WTC11 (cell line): ENCODE measurements around the gene PON1. TPM values are rescaled to one million over a fixed set of nuclear protein-coding genes. Genes with fewer than 3 reads are reported as not detected.

Experiments
- ATAC-seq: fragments of 200-7000 bp; cut with Tn5 transposase; 2 replicates; pipeline ENCODE4 v1.10.0; 2021; ENCODE audit warnings: mild to moderate bottlenecking, moderate library complexity
- CTCF ChIA-PET: fragments of 300-600 bp; sonication (Branson Sonifier 250); formaldehyde crosslinking; loops from one replicate; lab custom pipeline; 2021; ENCODE audit warnings: antibody characterized with exemption; lab: Charles Lee
- POLR2A ChIA-PET: fragments of 350-600 bp; sonication (Branson Sonifier 250); formaldehyde crosslinking; loops from one replicate; lab custom pipeline; 2021; ENCODE audit warnings: antibody characterized with exemption; lab: Charles Lee
- DNase-seq: peaks from one replicate; pipeline ENCODE4 v3.0.0; 2021; ENCODE audit warnings: low spot score
- H3K27ac Mint-ChIP-seq: 2 replicates; pipeline ENCODE4 v1.8.0; 2021; ENCODE audit warnings: mixed read lengths
- H3K27me3 Mint-ChIP-seq: 2 replicates; pipeline ENCODE4 v1.8.0; 2021; ENCODE audit warnings: low read depth, mild to moderate bottlenecking, moderate library complexity, mixed read lengths
- H3K36me3 Mint-ChIP-seq: 2 replicates; pipeline ENCODE4 v1.8.0; 2021; ENCODE audit warnings: mixed read lengths
- H3K4me1 Mint-ChIP-seq: 2 replicates; pipeline ENCODE4 v1.8.0; 2022; ENCODE audit warnings: mixed read lengths
- H3K4me3 Mint-ChIP-seq: 2 replicates; pipeline ENCODE4 v1.8.0; 2021; ENCODE audit warnings: mild to moderate bottlenecking, moderate library complexity, mixed read lengths
- H3K9me3 Mint-ChIP-seq: 2 replicates; pipeline ENCODE4 v1.8.0; 2021; ENCODE audit warnings: mixed read lengths
- CREB1 ChIP-seq: sonication (generic); formaldehyde crosslinking; IDR thresholded peaks from 2 replicates; pipeline ENCODE4 v1.8.0; 2023; ENCODE audit warnings: mild to moderate bottlenecking, missing genetic modification reagents
- CREM ChIP-seq: sonication (generic); formaldehyde crosslinking; IDR thresholded peaks from 2 replicates; pipeline ENCODE4 v1.8.1; 2022; ENCODE audit warnings: mild to moderate bottlenecking, missing genetic modification reagents, moderate library complexity
- FOXK1 ChIP-seq: sonication (generic); formaldehyde crosslinking; IDR thresholded peaks from 2 replicates; pipeline ENCODE4 v1.8.0; 2022; ENCODE audit warnings: mild to moderate bottlenecking, moderate library complexity, missing genetic modification reagents
- GTF2I ChIP-seq: fragments of 250-450 bp; sonication (Bioruptor Pico); conservative IDR thresholded peaks from 2 replicates; pipeline ENCODE4 v1.4.0; 2021; ENCODE audit warnings: mild to moderate bottlenecking
- KAT7 ChIP-seq: sonication (generic); formaldehyde crosslinking; IDR thresholded peaks from 2 replicates; pipeline ENCODE4 v1.8.1; 2023; ENCODE audit warnings: missing genetic modification reagents, mild to moderate bottlenecking, borderline replicate concordance
- MXD4 ChIP-seq: fragments of 250-450 bp; sonication (Bioruptor Pico); IDR thresholded peaks from 2 replicates; pipeline ENCODE4 v1.8.0; 2021; ENCODE audit warnings: mild to moderate bottlenecking, moderate library complexity, borderline replicate concordance
- MYBL2 ChIP-seq: sonication (generic); formaldehyde crosslinking; IDR thresholded peaks from 2 replicates; pipeline ENCODE4 v1.8.1; 2023; ENCODE audit warnings: mild to moderate bottlenecking, moderate library complexity, missing genetic modification reagents
- NFE2L1 ChIP-seq: sonication (generic); formaldehyde crosslinking; IDR thresholded peaks from 2 replicates; pipeline ENCODE4 v1.8.1; 2023; ENCODE audit warnings: missing genetic modification reagents
- PRRX2 ChIP-seq: fragments of 250-450 bp; sonication (Bioruptor Pico); IDR thresholded peaks from 2 replicates; pipeline ENCODE4 v1.8.0; 2021; ENCODE audit warnings: mild to moderate bottlenecking
- SOX15 ChIP-seq: fragments of 250-450 bp; sonication (Bioruptor Pico); IDR thresholded peaks from 2 replicates; pipeline ENCODE4 v1.9.0; 2021; ENCODE audit warnings: mild to moderate bottlenecking
- ZNF121 ChIP-seq: sonication (generic); formaldehyde crosslinking; IDR thresholded peaks from 2 replicates; pipeline ENCODE4 v1.8.0; 2023; ENCODE audit warnings: missing genetic modification reagents
- ZNF219 ChIP-seq: sonication (generic); formaldehyde crosslinking; IDR thresholded peaks from 2 replicates; pipeline ENCODE4 v1.8.0; 2023; ENCODE audit warnings: missing genetic modification reagents, mild to moderate bottlenecking, borderline replicate concordance
- ZNF317 ChIP-seq: sonication (generic); formaldehyde crosslinking; IDR thresholded peaks from 2 replicates; pipeline ENCODE4 v1.8.1; 2023; ENCODE audit warnings: low read depth, mild to moderate bottlenecking, moderate library complexity, missing genetic modification reagents, borderline replicate concordance
- ZNF396 ChIP-seq: fragments of 250-450 bp; sonication (Bioruptor Pico); IDR thresholded peaks from 2 replicates; pipeline ENCODE4 v1.8.0; 2021; ENCODE audit warnings: mild to moderate bottlenecking, moderate library complexity, borderline replicate concordance
- ZNF416 ChIP-seq: fragments of 250-450 bp; sonication (Bioruptor Pico); IDR thresholded peaks from 2 replicates; pipeline ENCODE4 v1.9.0; 2021; ENCODE audit warnings: mild to moderate bottlenecking, inconsistent platforms
- ZNF671 ChIP-seq: fragments of 250-450 bp; sonication (Bioruptor Pico); IDR thresholded peaks from 2 replicates; pipeline ENCODE4 v1.8.0; 2021; ENCODE audit warnings: mild to moderate bottlenecking
- total RNA-seq: library from RNA; stranded (reverse); gene quantifications from 3 replicates; pipeline ENCODE4 v1.2.3, GENCODE V29; 2021
- TF ChIP-seq, protein P1 (sequence below): sonication (generic); formaldehyde crosslinking; IDR thresholded peaks from 2 replicates; pipeline ENCODE4 v1.8.0; 2022; ENCODE audit warnings: missing genetic modification reagents
- TF ChIP-seq, protein P2 (sequence below): fragments of 250-450 bp; sonication (Bioruptor Pico); IDR thresholded peaks from 2 replicates; pipeline ENCODE4 v1.8.0; 2021; ENCODE audit warnings: mild to moderate bottlenecking
- TF ChIP-seq, protein P3 (sequence below): fragments of 250-450 bp; sonication (Bioruptor Pico); IDR thresholded peaks from 2 replicates; pipeline ENCODE4 v1.9.0; 2021; ENCODE audit warnings: mild to moderate bottlenecking
- TF ChIP-seq, protein P4 (sequence below): sonication (generic); formaldehyde crosslinking; IDR thresholded peaks from 2 replicates; pipeline ENCODE4 v1.8.0; 2022; ENCODE audit warnings: mild to moderate bottlenecking, missing genetic modification reagents
- TF ChIP-seq, protein P5 (sequence below): sonication (generic); formaldehyde crosslinking; IDR thresholded peaks from 2 replicates; pipeline ENCODE4 v1.8.1; 2023; ENCODE audit warnings: mild to moderate bottlenecking, missing genetic modification reagents, borderline replicate concordance
- TF ChIP-seq, protein P6 (sequence below): sonication (generic); formaldehyde crosslinking; IDR thresholded peaks from 2 replicates; pipeline ENCODE4 v1.8.0; 2023; ENCODE audit warnings: missing genetic modification reagents
- TF ChIP-seq, protein P7 (sequence below): sonication (generic); formaldehyde crosslinking; IDR thresholded peaks from 2 replicates; pipeline ENCODE4 v1.8.0; 2022; ENCODE audit warnings: mild to moderate bottlenecking, missing genetic modification reagents

Gene PON1
- total RNA-seq, 1 experiment from 2014 or later: 0.26 TPM

DNA sequence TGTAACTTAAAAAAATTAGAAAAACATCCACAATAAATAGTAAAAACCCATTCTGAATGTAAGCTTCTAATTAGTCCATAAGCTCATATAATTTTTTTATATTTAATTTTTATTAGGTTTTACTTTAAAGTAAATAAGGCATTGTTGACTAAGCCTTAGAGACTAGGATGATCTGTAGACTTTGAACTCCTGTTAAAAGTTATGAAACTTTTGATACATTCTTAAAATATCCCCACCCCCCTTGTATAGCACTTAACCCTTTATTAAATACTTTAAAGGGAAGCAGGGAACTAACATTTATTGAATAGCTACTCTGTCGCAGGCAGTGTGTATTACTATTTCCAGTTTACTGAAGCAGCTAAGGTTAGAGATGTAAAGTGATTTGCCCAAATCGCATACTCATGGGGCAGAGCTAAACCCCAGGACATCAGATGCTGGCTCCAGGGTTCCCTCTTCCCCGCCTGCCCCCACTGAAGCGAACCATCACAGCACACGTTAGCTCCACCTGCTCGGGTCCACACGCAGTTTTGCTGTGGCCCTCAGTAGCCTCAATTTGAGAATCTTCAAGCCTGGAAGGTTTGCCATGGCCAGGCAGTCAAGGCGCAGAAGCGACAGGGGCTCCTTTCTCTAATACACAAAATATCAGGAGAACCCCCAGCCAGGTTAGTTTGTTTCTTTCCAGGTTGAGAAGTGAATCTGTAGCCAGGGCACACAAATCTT, 762 bp downstream of the PON1 start:
- TF ChIP-seq, protein P1, sequence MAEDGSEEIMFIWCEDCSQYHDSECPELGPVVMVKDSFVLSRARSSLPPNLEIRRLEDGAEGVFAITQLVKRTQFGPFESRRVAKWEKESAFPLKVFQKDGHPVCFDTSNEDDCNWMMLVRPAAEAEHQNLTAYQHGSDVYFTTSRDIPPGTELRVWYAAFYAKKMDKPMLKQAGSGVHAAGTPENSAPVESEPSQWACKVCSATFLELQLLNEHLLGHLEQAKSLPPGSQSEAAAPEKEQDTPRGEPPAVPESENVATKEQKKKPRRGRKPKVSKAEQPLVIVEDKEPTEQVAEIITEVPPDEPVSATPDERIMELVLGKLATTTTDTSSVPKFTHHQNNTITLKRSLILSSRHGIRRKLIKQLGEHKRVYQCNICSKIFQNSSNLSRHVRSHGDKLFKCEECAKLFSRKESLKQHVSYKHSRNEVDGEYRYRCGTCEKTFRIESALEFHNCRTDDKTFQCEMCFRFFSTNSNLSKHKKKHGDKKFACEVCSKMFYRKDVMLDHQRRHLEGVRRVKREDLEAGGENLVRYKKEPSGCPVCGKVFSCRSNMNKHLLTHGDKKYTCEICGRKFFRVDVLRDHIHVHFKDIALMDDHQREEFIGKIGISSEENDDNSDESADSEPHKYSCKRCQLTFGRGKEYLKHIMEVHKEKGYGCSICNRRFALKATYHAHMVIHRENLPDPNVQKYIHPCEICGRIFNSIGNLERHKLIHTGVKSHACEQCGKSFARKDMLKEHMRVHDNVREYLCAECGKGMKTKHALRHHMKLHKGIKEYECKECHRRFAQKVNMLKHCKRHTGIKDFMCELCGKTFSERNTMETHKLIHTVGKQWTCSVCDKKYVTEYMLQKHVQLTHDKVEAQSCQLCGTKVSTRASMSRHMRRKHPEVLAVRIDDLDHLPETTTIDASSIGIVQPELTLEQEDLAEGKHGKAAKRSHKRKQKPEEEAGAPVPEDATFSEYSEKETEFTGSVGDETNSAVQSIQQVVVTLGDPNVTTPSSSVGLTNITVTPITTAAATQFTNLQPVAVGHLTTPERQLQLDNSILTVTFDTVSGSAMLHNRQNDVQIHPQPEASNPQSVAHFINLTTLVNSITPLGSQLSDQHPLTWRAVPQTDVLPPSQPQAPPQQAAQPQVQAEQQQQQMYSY (CRISPR knock-in tag): no peak
- TF ChIP-seq NFE2L1 (CRISPR knock-in tag) (no peak), MYBL2 (CRISPR knock-in tag) (no peak), MXD4 (CRISPR knock-in tag) (no peak), FOXK1 (CRISPR knock-in tag) (no peak), SOX15 (CRISPR knock-in tag) (no peak), ZNF219 (no peak), ZNF317 (CRISPR knock-in tag) (no peak)
- TF ChIP-seq, protein P2, sequence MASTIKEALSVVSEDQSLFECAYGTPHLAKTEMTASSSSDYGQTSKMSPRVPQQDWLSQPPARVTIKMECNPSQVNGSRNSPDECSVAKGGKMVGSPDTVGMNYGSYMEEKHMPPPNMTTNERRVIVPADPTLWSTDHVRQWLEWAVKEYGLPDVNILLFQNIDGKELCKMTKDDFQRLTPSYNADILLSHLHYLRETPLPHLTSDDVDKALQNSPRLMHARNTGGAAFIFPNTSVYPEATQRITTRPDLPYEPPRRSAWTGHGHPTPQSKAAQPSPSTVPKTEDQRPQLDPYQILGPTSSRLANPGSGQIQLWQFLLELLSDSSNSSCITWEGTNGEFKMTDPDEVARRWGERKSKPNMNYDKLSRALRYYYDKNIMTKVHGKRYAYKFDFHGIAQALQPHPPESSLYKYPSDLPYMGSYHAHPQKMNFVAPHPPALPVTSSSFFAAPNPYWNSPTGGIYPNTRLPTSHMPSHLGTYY (CRISPR knock-in tag): no peak
- TF ChIP-seq, protein P3, sequence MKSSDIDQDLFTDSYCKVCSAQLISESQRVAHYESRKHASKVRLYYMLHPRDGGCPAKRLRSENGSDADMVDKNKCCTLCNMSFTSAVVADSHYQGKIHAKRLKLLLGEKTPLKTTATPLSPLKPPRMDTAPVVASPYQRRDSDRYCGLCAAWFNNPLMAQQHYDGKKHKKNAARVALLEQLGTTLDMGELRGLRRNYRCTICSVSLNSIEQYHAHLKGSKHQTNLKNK (CRISPR knock-in tag): no peak
- TF ChIP-seq, protein P4, sequence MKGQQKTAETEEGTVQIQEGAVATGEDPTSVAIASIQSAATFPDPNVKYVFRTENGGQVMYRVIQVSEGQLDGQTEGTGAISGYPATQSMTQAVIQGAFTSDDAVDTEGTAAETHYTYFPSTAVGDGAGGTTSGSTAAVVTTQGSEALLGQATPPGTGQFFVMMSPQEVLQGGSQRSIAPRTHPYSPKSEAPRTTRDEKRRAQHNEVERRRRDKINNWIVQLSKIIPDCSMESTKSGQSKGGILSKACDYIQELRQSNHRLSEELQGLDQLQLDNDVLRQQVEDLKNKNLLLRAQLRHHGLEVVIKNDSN (CRISPR knock-in tag): no peak
- TF ChIP-seq, protein P5, sequence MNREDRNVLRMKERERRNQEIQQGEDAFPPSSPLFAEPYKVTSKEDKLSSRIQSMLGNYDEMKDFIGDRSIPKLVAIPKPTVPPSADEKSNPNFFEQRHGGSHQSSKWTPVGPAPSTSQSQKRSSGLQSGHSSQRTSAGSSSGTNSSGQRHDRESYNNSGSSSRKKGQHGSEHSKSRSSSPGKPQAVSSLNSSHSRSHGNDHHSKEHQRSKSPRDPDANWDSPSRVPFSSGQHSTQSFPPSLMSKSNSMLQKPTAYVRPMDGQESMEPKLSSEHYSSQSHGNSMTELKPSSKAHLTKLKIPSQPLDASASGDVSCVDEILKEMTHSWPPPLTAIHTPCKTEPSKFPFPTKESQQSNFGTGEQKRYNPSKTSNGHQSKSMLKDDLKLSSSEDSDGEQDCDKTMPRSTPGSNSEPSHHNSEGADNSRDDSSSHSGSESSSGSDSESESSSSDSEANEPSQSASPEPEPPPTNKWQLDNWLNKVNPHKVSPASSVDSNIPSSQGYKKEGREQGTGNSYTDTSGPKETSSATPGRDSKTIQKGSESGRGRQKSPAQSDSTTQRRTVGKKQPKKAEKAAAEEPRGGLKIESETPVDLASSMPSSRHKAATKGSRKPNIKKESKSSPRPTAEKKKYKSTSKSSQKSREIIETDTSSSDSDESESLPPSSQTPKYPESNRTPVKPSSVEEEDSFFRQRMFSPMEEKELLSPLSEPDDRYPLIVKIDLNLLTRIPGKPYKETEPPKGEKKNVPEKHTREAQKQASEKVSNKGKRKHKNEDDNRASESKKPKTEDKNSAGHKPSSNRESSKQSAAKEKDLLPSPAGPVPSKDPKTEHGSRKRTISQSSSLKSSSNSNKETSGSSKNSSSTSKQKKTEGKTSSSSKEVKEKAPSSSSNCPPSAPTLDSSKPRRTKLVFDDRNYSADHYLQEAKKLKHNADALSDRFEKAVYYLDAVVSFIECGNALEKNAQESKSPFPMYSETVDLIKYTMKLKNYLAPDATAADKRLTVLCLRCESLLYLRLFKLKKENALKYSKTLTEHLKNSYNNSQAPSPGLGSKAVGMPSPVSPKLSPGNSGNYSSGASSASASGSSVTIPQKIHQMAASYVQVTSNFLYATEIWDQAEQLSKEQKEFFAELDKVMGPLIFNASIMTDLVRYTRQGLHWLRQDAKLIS: no peak
- TF ChIP-seq, protein P6, sequence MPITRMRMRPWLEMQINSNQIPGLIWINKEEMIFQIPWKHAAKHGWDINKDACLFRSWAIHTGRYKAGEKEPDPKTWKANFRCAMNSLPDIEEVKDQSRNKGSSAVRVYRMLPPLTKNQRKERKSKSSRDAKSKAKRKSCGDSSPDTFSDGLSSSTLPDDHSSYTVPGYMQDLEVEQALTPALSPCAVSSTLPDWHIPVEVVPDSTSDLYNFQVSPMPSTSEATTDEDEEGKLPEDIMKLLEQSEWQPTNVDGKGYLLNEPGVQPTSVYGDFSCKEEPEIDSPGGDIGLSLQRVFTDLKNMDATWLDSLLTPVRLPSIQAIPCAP: no peak

DNA sequence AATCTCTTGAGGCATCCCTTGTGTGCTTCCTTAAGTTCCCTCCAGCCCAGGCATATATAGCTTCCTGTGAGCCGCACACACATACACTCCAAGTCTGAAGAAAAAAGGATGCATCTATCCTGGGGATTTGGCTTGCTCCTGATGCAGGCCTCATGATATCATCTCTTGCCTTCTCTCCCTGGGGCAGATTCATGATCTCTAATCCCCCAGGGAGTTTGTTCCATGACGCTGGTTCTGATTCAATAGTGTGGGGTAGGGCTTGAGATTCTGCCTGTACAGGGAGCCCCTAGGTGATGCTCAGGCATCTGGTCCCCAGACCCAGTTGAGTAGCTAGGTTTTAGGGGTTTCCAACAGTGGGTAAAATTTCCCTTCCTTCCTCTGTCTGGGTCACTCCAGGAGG, 1.5 kb downstream of the PON1 start:
- CTCF ChIA-PET: interaction anchor here (1.1 to 1.5 kb wide), 2 partner anchors 76 to 365 kb away, joined by 3 read pairs; no protein-coding TSS in a partner anchor
- H3K27ac Mint-ChIP-seq: no peak overlapping the region
- no peak for TF ChIP-seq ZNF219
- no peak for TF ChIP-seq FOXK1 (CRISPR knock-in tag)
- no peak for TF ChIP-seq PRRX2 (CRISPR knock-in tag)
- TF ChIP-seq, protein P7, sequence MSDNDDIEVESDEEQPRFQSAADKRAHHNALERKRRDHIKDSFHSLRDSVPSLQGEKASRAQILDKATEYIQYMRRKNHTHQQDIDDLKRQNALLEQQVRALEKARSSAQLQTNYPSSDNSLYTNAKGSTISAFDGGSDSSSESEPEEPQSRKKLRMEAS (CRISPR knock-in tag): no peak
- TF ChIP-seq KAT7 (CRISPR knock-in tag): no peak
- no peak for TF ChIP-seq GTF2I (CRISPR knock-in tag)
- no peak for TF ChIP-seq ZNF121 (CRISPR knock-in tag)
- TF ChIP-seq CREB1 (CRISPR knock-in tag): no peak
- TF ChIP-seq ZNF671 (CRISPR knock-in tag): no peak
- TF ChIP-seq ZNF416 (CRISPR knock-in tag): no peak
- TF ChIP-seq, protein P2 (CRISPR knock-in tag): no peak
- TF ChIP-seq SOX15 (CRISPR knock-in tag): no peak
- no peak for TF ChIP-seq CREM (CRISPR knock-in tag)
- no peak for TF ChIP-seq ZNF396 (CRISPR knock-in tag)

More for the DNA sequence above, 762 bp downstream of the PON1 start:
- H3K27me3 Mint-ChIP-seq: peaks cover 15% of the 10 kb centered on the region
- no peak for ATAC-seq
- H3K9me3 Mint-ChIP-seq: peaks cover 18% of the 10 kb centered on the region; the same call in 1 of the 2 replicates
- no peak overlapping the region for H3K4me3 Mint-ChIP-seq
- ChIA-PET CTCF (interaction anchor here (1.1 to 1.7 kb wide), 4 partner anchors 72 to 364 kb away, joined by 3 to 7 read pairs (median 5); partner anchors contain the start of gene PON3), POLR2A (no interaction called here)
- H3K4me1 Mint-ChIP-seq: no peaks in the 10 kb centered on the region
- no peak overlapping the region for H3K27ac Mint-ChIP-seq
- H3K36me3 Mint-ChIP-seq: no peaks in the 10 kb centered on the region
- no peak for DNase-seq

More for the DNA sequence above, 1.5 kb downstream of the PON1 start:
- H3K9me3 Mint-ChIP-seq: peaks cover 16% of the 10 kb centered on the region; the same call in 1 of the 2 replicates
- H3K27me3 Mint-ChIP-seq: peaks cover 15% of the 10 kb centered on the region
- H3K4me1 Mint-ChIP-seq: no peaks in the 10 kb centered on the region
- no peak overlapping the region for H3K4me3 Mint-ChIP-seq
- H3K36me3 Mint-ChIP-seq: no peaks in the 10 kb centered on the region
- no peak for DNase-seq
- POLR2A ChIA-PET: no interaction called here
- no peak for ATAC-seq
